ENCODE measurements around the gene NCF1. TPM values are rescaled to one million over a fixed set of nuclear protein-coding genes. Genes with fewer than 3 reads are reported as not detected.
"Not testable (repeated sequence)": the region's sequence is repeated elsewhere in the genome, so short reads cannot be mapped to it uniquely, and the experiment has no call there.

Gene NCF1
- polyA plus RNA-seq, 1 donor, result 2.2 TPM

GRCh38 chr7:74788369-74789150 lies 14.7 kb downstream of the NCF1 start:
- not testable (repeated sequence) for DNase-seq (ENCODE audit: low read depth)

- not testable (repeated sequence) for DNase-seq (ENCODE audit: low read depth)
Measured at GRCh38 chr7:74789200-74789736, 15.5 kb downstream of the NCF1 start.

- DNase-seq (ENCODE audit: low read depth), result not testable (repeated sequence)
Measured at GRCh38 chr7:74797848-74798622, 24.2 kb downstream of the NCF1 start.

GRCh38 chr7:74798644-74799043 lies 24.8 kb downstream of the NCF1 start:
- not testable (repeated sequence) for DNase-seq (ENCODE audit: low read depth)

GRCh38 chr7:74815882-74816281 lies 42.1 kb downstream of the NCF1 start:
- DNase-seq (ENCODE audit: low read depth), result not testable (repeated sequence)

- DNase-seq (ENCODE audit: low read depth), result not testable (repeated sequence)
Measured at GRCh38 chr7:74820146-74820805, 46.5 kb downstream of the NCF1 start.

- DNase-seq (ENCODE audit: low read depth), result not testable (repeated sequence)
Measured at GRCh38 chr7:74821259-74821658, 47.4 kb downstream of the NCF1 start.

- DNase-seq (ENCODE audit: low read depth), result not testable (repeated sequence)
Measured at GRCh38 chr7:74829959-74830358, 56.1 kb downstream of the NCF1 start.

GRCh38 chr7:74830411-74830810 lies 56.6 kb downstream of the NCF1 start:
- not testable (repeated sequence) for DNase-seq (ENCODE audit: low read depth)

Other genes with a start within 250 kb of the NCF1 start
- 166 TPM for gene GTF2I, start 116.3 kb upstream of the NCF1 start, polyA plus RNA-seq (ENCODE audit: insufficient read length)
- 13.7 TPM for gene GTF2IRD2, start 77.6 kb downstream of the NCF1 start, polyA plus RNA-seq (ENCODE audit: insufficient read length)
- gene CASTOR2, start 190.7 kb downstream of the NCF1 start, polyA plus RNA-seq (ENCODE audit: insufficient read length), result 15.9 TPM

Data from forelimb muscle (tissue), 1 donor.